Gastroesophageal sphincter (tissue), 3 donors: ENCODE results near the gene GUCY1A2.

Source experiments
- EP300 ChIP-seq: sonication (generic); formaldehyde crosslinking; IDR thresholded peaks from one replicate; pipeline ENCODE4 v1.6.1; 2017; ENCODE audit warnings: antibody characterized with exemption, mild to moderate bottlenecking
- POLR2A ChIP-seq, 2 donors: fragments of 450-650 bp; IDR thresholded peaks; one replicate each; pipeline ENCODE4 v1.6.1; 2017; ENCODE audit warnings: antibody characterized with exemption in 2 of 2, mild to moderate bottlenecking in 2 of 2, moderate library complexity in 1 of 2
- POLR2AphosphoS5 ChIP-seq: sonication (generic); formaldehyde crosslinking; IDR thresholded peaks from one replicate; pipeline ENCODE4 v1.6.1; 2017; ENCODE audit warnings: antibody characterized with exemption
- TF ChIP-seq, protein P1 (sequence below), 4 experiments: fragments of 200-600 bp in 2 of 4; fragments of 450-650 bp in 2 of 4; sonication (generic) in 1 of 4; IDR thresholded peaks; one replicate each; pipeline ENCODE4 v1.5.1; 2017 to 2019; ENCODE audit warnings: antibody characterized with exemption in 4 of 4, mild to moderate bottlenecking in 2 of 4, moderate library complexity in 2 of 4

DNA sequence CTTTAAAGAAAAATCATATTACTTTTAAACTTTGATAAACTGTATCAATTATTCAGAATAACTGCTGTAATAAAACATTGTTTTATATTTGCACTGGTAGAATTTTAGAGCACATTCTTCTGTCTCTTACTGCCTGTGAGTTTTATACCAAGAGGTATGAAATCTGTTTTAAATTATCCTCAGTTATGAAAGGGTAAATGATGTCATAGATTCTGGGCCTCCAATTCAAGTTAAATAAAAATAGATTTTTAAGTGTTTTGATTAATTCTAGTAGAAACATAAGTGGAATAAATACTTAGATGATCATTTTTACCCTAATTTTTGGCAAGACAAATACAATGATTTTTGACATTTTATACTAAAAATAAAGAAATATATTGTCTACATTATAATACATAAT, 93.0 kb downstream of the GUCY1A2 start:
- no peak for TF ChIP-seq EP300
- TF ChIP-seq, protein P1, sequence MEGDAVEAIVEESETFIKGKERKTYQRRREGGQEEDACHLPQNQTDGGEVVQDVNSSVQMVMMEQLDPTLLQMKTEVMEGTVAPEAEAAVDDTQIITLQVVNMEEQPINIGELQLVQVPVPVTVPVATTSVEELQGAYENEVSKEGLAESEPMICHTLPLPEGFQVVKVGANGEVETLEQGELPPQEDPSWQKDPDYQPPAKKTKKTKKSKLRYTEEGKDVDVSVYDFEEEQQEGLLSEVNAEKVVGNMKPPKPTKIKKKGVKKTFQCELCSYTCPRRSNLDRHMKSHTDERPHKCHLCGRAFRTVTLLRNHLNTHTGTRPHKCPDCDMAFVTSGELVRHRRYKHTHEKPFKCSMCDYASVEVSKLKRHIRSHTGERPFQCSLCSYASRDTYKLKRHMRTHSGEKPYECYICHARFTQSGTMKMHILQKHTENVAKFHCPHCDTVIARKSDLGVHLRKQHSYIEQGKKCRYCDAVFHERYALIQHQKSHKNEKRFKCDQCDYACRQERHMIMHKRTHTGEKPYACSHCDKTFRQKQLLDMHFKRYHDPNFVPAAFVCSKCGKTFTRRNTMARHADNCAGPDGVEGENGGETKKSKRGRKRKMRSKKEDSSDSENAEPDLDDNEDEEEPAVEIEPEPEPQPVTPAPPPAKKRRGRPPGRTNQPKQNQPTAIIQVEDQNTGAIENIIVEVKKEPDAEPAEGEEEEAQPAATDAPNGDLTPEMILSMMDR (IDR thresholded peaks at IDR 0.05) = no peak
- TF ChIP-seq POLR2AphosphoS5 = no peak
- no peak for TF ChIP-seq POLR2A (IDR thresholded peaks at IDR 0.05)
